Measurements from ENCODE around the gene NOSIP.

- TF ChIP-seq, protein P1, sequence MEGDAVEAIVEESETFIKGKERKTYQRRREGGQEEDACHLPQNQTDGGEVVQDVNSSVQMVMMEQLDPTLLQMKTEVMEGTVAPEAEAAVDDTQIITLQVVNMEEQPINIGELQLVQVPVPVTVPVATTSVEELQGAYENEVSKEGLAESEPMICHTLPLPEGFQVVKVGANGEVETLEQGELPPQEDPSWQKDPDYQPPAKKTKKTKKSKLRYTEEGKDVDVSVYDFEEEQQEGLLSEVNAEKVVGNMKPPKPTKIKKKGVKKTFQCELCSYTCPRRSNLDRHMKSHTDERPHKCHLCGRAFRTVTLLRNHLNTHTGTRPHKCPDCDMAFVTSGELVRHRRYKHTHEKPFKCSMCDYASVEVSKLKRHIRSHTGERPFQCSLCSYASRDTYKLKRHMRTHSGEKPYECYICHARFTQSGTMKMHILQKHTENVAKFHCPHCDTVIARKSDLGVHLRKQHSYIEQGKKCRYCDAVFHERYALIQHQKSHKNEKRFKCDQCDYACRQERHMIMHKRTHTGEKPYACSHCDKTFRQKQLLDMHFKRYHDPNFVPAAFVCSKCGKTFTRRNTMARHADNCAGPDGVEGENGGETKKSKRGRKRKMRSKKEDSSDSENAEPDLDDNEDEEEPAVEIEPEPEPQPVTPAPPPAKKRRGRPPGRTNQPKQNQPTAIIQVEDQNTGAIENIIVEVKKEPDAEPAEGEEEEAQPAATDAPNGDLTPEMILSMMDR (conservative IDR thresholded peaks at IDR 0.05; ENCODE audit: low read depth, low read length) = no peak
- TF ChIP-seq POLR2A (IDR thresholded peaks at IDR 0.05; ENCODE audit: low read depth, low read length) (no peak), BHLHE40 (IDR thresholded peaks at IDR 0.05; ENCODE audit: low read depth, low read length) (no peak), RAD21 (IDR thresholded peaks at IDR 0.05; ENCODE audit: low read length) (no peak), CEBPB (IDR thresholded peaks at IDR 0.05; ENCODE audit: low read depth, low read length) (no peak), RFX5 (IDR thresholded peaks at IDR 0.05; ENCODE audit: low read depth, low read length) (no peak), RCOR1 (IDR thresholded peaks at IDR 0.05; ENCODE audit: insufficient replicate concordance, low read length) (no peak)
Measured at GRCh38 chr19:49602806-49603205, 22.4 kb upstream of the NOSIP start.

Measured in IMR-90 (cell line).